Measurements from ENCODE around the gene GINS2.

GRCh38 chr16:85629326-85629725 is 59.4 kb downstream of the GINS2 start:
- TF ChIP-seq CTCF (IDR thresholded peaks at IDR 0.05) (no peak), POLR2A (IDR thresholded peaks at IDR 0.05) (no peak), EP300 (IDR thresholded peaks at IDR 0.05) (no peak), POLR2AphosphoS5 (IDR thresholded peaks at IDR 0.05) (no peak)

Data from stomach (tissue), 4 donors.